Testis (tissue), 3 donors: ENCODE results near the gene MED12L. TPM values are rescaled to one million over a fixed set of nuclear protein-coding genes. Genes with fewer than 3 reads are reported as not detected.

ENCODE experiments used
- DNase-seq: peaks from one replicate; pipeline ENCODE4 v3.0.0-alpha.2; 2019
- H3K27ac ChIP-seq, 2 donors: fragments of 200-600 bp; sonication (generic); one replicate each; pipeline ENCODE4 v1.5.1; 2019
- H3K27me3 ChIP-seq: fragments of 200-600 bp; sonication (generic); one replicate; pipeline ENCODE4 v1.5.1; 2019
- H3K36me3 ChIP-seq: fragments of 200-600 bp; sonication (generic); one replicate; pipeline ENCODE4 v1.5.1; 2017; ENCODE audit warnings: low read depth; ENCODE audit errors: missing control alignments
- H3K4me1 ChIP-seq: fragments of 200-600 bp; sonication (generic); one replicate; pipeline ENCODE4 v1.5.1; 2019
- H3K4me3 ChIP-seq, 2 donors: fragments of 200-600 bp; sonication (generic); one replicate each; pipeline ENCODE4 v1.5.1; 2017 to 2019
- H3K9me3 ChIP-seq: fragments of 200-600 bp; sonication (generic); one replicate; pipeline ENCODE4 v1.5.1; 2017
- CTCF ChIP-seq, 3 experiments: fragments of 450-650 bp in 2 of 3; fragments of 200-600 bp in 1 of 3; sonication (generic) in 1 of 3; IDR thresholded peaks; one replicate each; pipeline ENCODE4 v1.5.1; 2016 to 2019; ENCODE audit warnings: antibody characterized with exemption in 3 of 3, mild to moderate bottlenecking in 2 of 3, moderate library complexity in 1 of 3
- POLR2A ChIP-seq: fragments of 450-650 bp; IDR thresholded peaks from one replicate; pipeline ENCODE4 v1.6.1; 2017; ENCODE audit warnings: antibody characterized with exemption, mild to moderate bottlenecking, moderate library complexity
- WGBS, 2 donors: methylation state at CpG; one replicate each; pipeline ENCODE4 v1.1.5; 2018; 5-methylcytosine and 5-hydroxymethylcytosine counted together
- intact Hi-C: fragments of 100-400 bp; cut with DNase I; formaldehyde crosslinking; loops from one replicate; pipeline ENCODE4 v1.15.1; 2023; ENCODE audit warnings: low total_unique reads
- polyA plus RNA-seq: library from polyadenylated mRNA; stranded (reverse); fragments of 350-450 nt; fragmentation: Illumina TruSeq; extraction: RNeasy Lipid Tissue Mini Kit (QIAGEN cat#74804); gene quantifications from one replicate; pipeline ENCODE4 v1.2.3, GENCODE V29; 2014; ENCODE audit warnings: low read depth, low replicate concordance; ENCODE audit not compliant: insufficient read depth
- total RNA-seq, 2 donors: library from RNA; depleted of rRNA; stranded (reverse); fragments of >200 nt; gene quantifications; one replicate each; pipeline ENCODE4 v1.2.3, GENCODE V29; 2016

The MED12L gene
- total and polyA plus RNA-seq, 3 donors from 2014 or later, result 10.3 to 18.5 (median 10.4) TPM

GRCh38 chr3:151478335-151478697, 392.9 kb downstream of the MED12L start:
- H3K27ac ChIP-seq, result no peak overlapping the region
- 68 to 80% methylated on average over 1 of the region's 1 CpG for WGBS, 2 donors
- no peak for DNase-seq

GRCh38 chr3:151479452-151479851, 394.0 kb downstream of the MED12L start:
- Histone ChIP-seq H3K4me1 (no peaks in the 10 kb centered on the region), H3K36me3 (no peaks in the 10 kb centered on the region), H3K27ac (no peak overlapping the region), H3K9me3 (no peaks in the 10 kb centered on the region), H3K27me3 (no peaks in the 10 kb centered on the region), H3K4me3 (no peak overlapping the region)
- no peak for TF ChIP-seq CTCF (IDR thresholded peaks at IDR 0.05)
- no peak for TF ChIP-seq POLR2A
- WGBS, 2 donors, result 0 to 24% methylated on average over 1 of the region's 1 CpG
- DNase-seq, result no peak
- intact Hi-C loops, result no loop called here

More at GRCh38 chr3:151478335-151478697, 392.9 kb downstream of the MED12L start:
- Histone ChIP-seq H3K36me3 (no peaks in the 10 kb centered on the region), H3K4me1 (no peaks in the 10 kb centered on the region), H3K9me3 (no peaks in the 10 kb centered on the region), H3K27me3 (no peaks in the 10 kb centered on the region), H3K4me3 (no peak overlapping the region)
- TF ChIP-seq POLR2A (no peak), CTCF (IDR thresholded peaks at IDR 0.05) (no peak)
- intact Hi-C loops, result no loop called here

GRCh38 chr3:151480492-151480891, 395.0 kb downstream of the MED12L start:
- intact Hi-C loops, result no loop called here

GRCh38 chr3:151483488-151483887, 398.0 kb downstream of the MED12L start:
- TF ChIP-seq POLR2A, result no peak
- TF ChIP-seq CTCF (IDR thresholded peaks at IDR 0.05), result no peak
- H3K27me3 ChIP-seq, result no peaks in the 10 kb centered on the region
- H3K36me3 ChIP-seq, result no peaks in the 10 kb centered on the region
- no peaks in the 10 kb centered on the region for H3K9me3 ChIP-seq
- no peak overlapping the region for H3K4me3 ChIP-seq
- no peak overlapping the region for H3K27ac ChIP-seq
- WGBS, 2 donors, result 84 to 90% methylated on average over 1 of the region's 1 CpG
- H3K4me1 ChIP-seq, result no peaks in the 10 kb centered on the region
- DNase-seq, result no peak
- intact Hi-C loops, result no loop called here

More at GRCh38 chr3:151480492-151480891, 395.0 kb downstream of the MED12L start:
- TF ChIP-seq CTCF (IDR thresholded peaks at IDR 0.05) (no peak), POLR2A (no peak)
- H3K4me3 ChIP-seq, result no peak overlapping the region
- H3K36me3 ChIP-seq, result no peaks in the 10 kb centered on the region
- 95 to 100% methylated on average over 1 to 2 of the region's 2 CpGs for WGBS, 2 donors
- no peak for DNase-seq
- H3K27me3 ChIP-seq, result no peaks in the 10 kb centered on the region
- H3K9me3 ChIP-seq, result no peaks in the 10 kb centered on the region
- H3K4me1 ChIP-seq, result no peaks in the 10 kb centered on the region
- no peak overlapping the region for H3K27ac ChIP-seq

GRCh38 chr3:151483961-151484520, 398.6 kb downstream of the MED12L start:
- no peak for TF ChIP-seq POLR2A
- no peak for TF ChIP-seq CTCF (IDR thresholded peaks at IDR 0.05)
- intact Hi-C loops, result no loop called here
- H3K27ac ChIP-seq, result no peak overlapping the region
- no peaks in the 10 kb centered on the region for H3K27me3 ChIP-seq
- WGBS, 2 donors, result 88 to 100% methylated on average over 3 to 6 of the region's 6 CpGs
- H3K4me1 ChIP-seq, result no peaks in the 10 kb centered on the region
- no peaks in the 10 kb centered on the region for H3K9me3 ChIP-seq
- no peak for DNase-seq
- no peak overlapping the region for H3K4me3 ChIP-seq
- no peaks in the 10 kb centered on the region for H3K36me3 ChIP-seq
